K562 (cell line): ENCODE results near the gene MMP23B. TPM values are rescaled to one million over a fixed set of nuclear protein-coding genes. Genes with fewer than 3 reads are reported as not detected.
A peak's percentile ranks its signal among the peaks of the same experiment; 100 is the strongest.

Source experiments
- CREB1 ChIP-seq, 2 experiments: sonication (generic) in 1 of 2; formaldehyde crosslinking in 1 of 2; IDR thresholded peaks; 2 replicates each; pipeline versions ENCODE4 v1.6.1 to v1.8.0; 2012 to 2022; ENCODE audit warnings: inconsistent platforms in 1 of 2, mild to moderate bottlenecking in 1 of 2, missing genetic modification reagents in 1 of 2, moderate library complexity in 1 of 2
- CTBP1 ChIP-seq: fragments of 450-650 bp; IDR thresholded peaks from 2 replicates; pipeline ENCODE4 v1.6.1; 2016; ENCODE audit warnings: borderline replicate concordance
- EGR1 ChIP-seq: fragments of 450-650 bp; conservative IDR thresholded peaks from 2 replicates; pipeline ENCODE4 v1.6.1; 2017; ENCODE audit warnings: mild to moderate bottlenecking
- FOS ChIP-seq: IDR thresholded peaks from 3 replicates; pipeline ENCODE4 v1.6.1; 2011; ENCODE audit not compliant: insufficient read length; ENCODE audit errors: extremely low read depth
- GATAD2B ChIP-seq: fragments of 450-650 bp; IDR thresholded peaks from 2 replicates; pipeline ENCODE4 v1.6.1; 2017; ENCODE audit warnings: mild to moderate bottlenecking, borderline replicate concordance
- HDAC1 ChIP-seq, 2 experiments: fragments of 450-650 bp; IDR thresholded peaks; 2 replicates each; pipeline ENCODE4 v1.6.1; 2016 to 2017; ENCODE audit warnings: inconsistent platforms in 1 of 2, mild to moderate bottlenecking in 1 of 2, moderate library complexity in 1 of 2
- L3MBTL2 ChIP-seq: fragments of 450-650 bp; IDR thresholded peaks from 2 replicates; pipeline ENCODE4 v1.6.1; 2016; ENCODE audit warnings: mild to moderate bottlenecking, moderate library complexity
- MAZ ChIP-seq, 2 experiments: fragments of 450-650 bp in 1 of 2; sonication (generic) in 1 of 2; formaldehyde crosslinking; IDR thresholded peaks in 1 of 2; conservative IDR thresholded peaks in 1 of 2; 2 replicates each; pipeline versions ENCODE4 v1.4.0 to v1.5.0; 2020; ENCODE audit warnings: mild to moderate bottlenecking in 1 of 2, missing genetic modification reagents in 1 of 2
- MXI1 ChIP-seq: IDR thresholded peaks from 2 replicates; pipeline ENCODE4 v1.6.1; 2011; ENCODE audit warnings: low read depth, mild to moderate bottlenecking, improper control_type of control experiment, low read length
- PHB ChIP-seq: fragments of 250-450 bp; sonication (Bioruptor Pico); IDR thresholded peaks from 2 replicates; pipeline ENCODE4 v1.5.0; 2021
- PRPF4 ChIP-seq: fragments of 200-400 bp; formaldehyde crosslinking; IDR thresholded peaks from one replicate; pipeline ENCODE4 v1.6.1; 2017; ENCODE audit warnings: low read length, low read depth, mild to moderate bottlenecking; ENCODE audit not compliant: insufficient read depth, poor library complexity, severe bottlenecking
- RBBP5 ChIP-seq: fragments of 200-600 bp; sonication (generic); IDR thresholded peaks from 2 replicates; pipeline ENCODE4 v1.6.1; 2012; ENCODE audit warnings: borderline replicate concordance, mild to moderate bottlenecking, low read length, control low read depth, inconsistent platforms; ENCODE audit not compliant: insufficient read depth, poor library complexity, severe bottlenecking
- RBM14 ChIP-seq: fragments of 200-400 bp; formaldehyde crosslinking; IDR thresholded peaks from 2 replicates; pipeline ENCODE4 v1.6.1; 2018; ENCODE audit warnings: low read depth, mild to moderate bottlenecking, low read length, moderate library complexity, borderline replicate concordance; ENCODE audit not compliant: insufficient read depth
- SMARCA5 ChIP-seq: fragments of 450-650 bp; IDR thresholded peaks from 2 replicates; pipeline ENCODE4 v1.6.1; 2016
- SREBF2 ChIP-seq: sonication (generic); formaldehyde crosslinking; IDR thresholded peaks from 2 replicates; pipeline ENCODE4 v1.4.0; 2020; ENCODE audit warnings: mild to moderate bottlenecking, missing genetic modification reagents
- SRSF1 ChIP-seq: fragments of 200-400 bp; formaldehyde crosslinking; IDR thresholded peaks from 2 replicates; pipeline ENCODE4 v1.6.1; 2017; ENCODE audit warnings: mild to moderate bottlenecking, low read depth, low read length, moderate library complexity
- YBX1 ChIP-seq: fragments of 450-650 bp; IDR thresholded peaks from 2 replicates; pipeline ENCODE4 v1.7.1; 2016; ENCODE audit warnings: mild to moderate bottlenecking
- ZKSCAN8 ChIP-seq: fragments of 200-800 bp; sonication (Bioruptor generic); IDR thresholded peaks from 2 replicates; pipeline ENCODE4 v1.6.1; 2016; ENCODE audit warnings: missing genetic modification characterization, missing compliant biosample characterization
- ZNF3 ChIP-seq: fragments of 250-450 bp; sonication (Bioruptor Pico); IDR thresholded peaks from 2 replicates; pipeline ENCODE4 v1.5.0; 2021; ENCODE audit warnings: mild to moderate bottlenecking, moderate library complexity
- ZNF695 ChIP-seq: fragments of 450-650 bp; formaldehyde crosslinking; IDR thresholded peaks from 2 replicates; pipeline ENCODE4 v1.4.0; 2020; ENCODE audit warnings: mild to moderate bottlenecking, moderate library complexity
- polyA plus RNA-seq, 8 experiments: library from polyadenylated mRNA; depleted of rRNA in 4 of 8; stranded (reverse) in 5 of 8; unstranded in 3 of 8; fragments of >200 nt; fragmentation: Nextera tagmentation in 2 of 8; fragmentation: Illumina TruSeq in 1 of 8; extraction: Ambion mirVana in 2 of 8; extraction: Trizol in 1 of 8; gene quantifications; 2 replicates each; pipeline versions ENCODE4 v1.2.1 to v1.2.3, GENCODE V29; 2011 to 2014; ENCODE audit warnings: inconsistent platforms in 1 of 8, missing spikeins in 1 of 8
- total RNA-seq, 7 experiments: library from RNA; depleted of rRNA in 6 of 7; stranded (reverse); fragments of >200 nt in 6 of 7; fragmentation: Illumina TruSeq in 2 of 7; extraction: Trizol in 2 of 7; gene quantifications; 2 replicates each; pipeline versions ENCODE4 v1.2.1 to v1.2.3, GENCODE V29; 2011 to 2021; ENCODE audit warnings: low replicate concordance in 1 of 7
- TF ChIP-seq, protein P1 (sequence below): sonication (generic); formaldehyde crosslinking; IDR thresholded peaks from 2 replicates; pipeline ENCODE4 v1.8.1; 2023; ENCODE audit warnings: mild to moderate bottlenecking, missing genetic modification reagents
- TF ChIP-seq, protein P2 (sequence below): fragments of 450-650 bp; formaldehyde crosslinking; IDR thresholded peaks from 2 replicates; pipeline ENCODE4 v1.4.0; 2020; ENCODE audit warnings: mild to moderate bottlenecking, mixed read lengths
- TF ChIP-seq, protein P3 (sequence below), 2 experiments: IDR thresholded peaks; 2 replicates each; pipeline ENCODE4 v1.6.1; 2012; ENCODE audit warnings: improper control_type of control experiment in 2 of 2, low read depth in 2 of 2, low read length in 2 of 2, borderline replicate concordance in 1 of 2

MMP23B gene
- total and polyA plus RNA-seq, 9 of the 15 experiments (the other 6 are each of a cell fraction or from before 2014, with no cell fraction given): 0.28 to 1.2 (median 0.41) TPM; not detected in 5

DNA sequence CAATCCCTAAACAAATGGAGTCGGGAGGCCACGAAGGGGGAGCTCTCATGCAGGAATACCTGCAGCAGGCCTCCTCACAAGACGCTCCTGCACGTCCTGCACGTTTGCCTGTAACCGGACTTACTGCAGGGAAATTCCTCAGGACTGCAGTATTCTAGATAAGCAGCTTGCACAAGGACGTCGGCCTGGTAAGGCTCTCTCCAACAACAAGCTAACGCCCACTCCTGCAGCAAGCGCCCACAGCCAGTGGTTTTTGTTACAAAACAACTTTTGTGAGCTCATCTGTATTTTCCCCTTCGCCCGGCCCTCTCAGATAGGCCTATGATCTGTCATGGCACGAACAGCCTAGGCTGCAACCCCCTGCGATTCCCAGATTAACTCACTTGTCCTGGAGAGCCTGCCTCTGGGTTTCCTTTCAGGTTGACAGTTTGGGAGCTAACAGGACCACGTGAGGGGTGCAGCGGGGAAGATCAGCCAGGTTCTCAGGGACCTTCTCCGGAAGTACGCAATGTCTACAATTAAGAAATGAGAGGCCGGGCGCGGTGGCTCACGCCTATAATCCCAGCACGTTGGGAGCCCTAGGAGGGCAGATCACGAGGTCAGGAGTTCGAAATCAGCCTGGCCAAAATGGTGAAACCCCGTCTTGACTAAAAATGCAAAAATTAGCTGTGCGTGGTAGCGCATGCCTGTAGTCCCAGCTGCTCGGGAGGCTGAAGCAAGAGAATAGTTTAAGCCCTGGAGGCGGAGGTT lies 17.6 kb upstream of the MMP23B start (continued):
- TF ChIP-seq RBBP5 (peak; percentile 67), MAZ (CRISPR knock-in tag; conservative IDR thresholded peaks at IDR 0.05 in 1 of 2, IDR thresholded peaks at IDR 0.05 in 1 of 2) (peak in 1 of 2 experiments; percentile 15; a peak in 1 of 4 replicates), SMARCA5 (0 out of 2 replicates have a peak, but pooled peaks have one; percentile 79), FOS (no peak), YBX1 (no peak), PRPF4 (no peak), CREB1 (IDR thresholded peaks at IDR 0.05) (0 out of 2 replicates have a peak, but pooled peaks have one; percentile 34), CREB1 (CRISPR knock-in tag; IDR thresholded peaks at IDR 0.05) (peak; percentile 49; the same call in 1 of the 2 replicates), RBM14 (no peak), L3MBTL2 (peak; percentile 46; the same call in 1 of the 2 replicates), CTBP1 (no peak), ZNF695 (CRISPR knock-in tag) (no peak), MXI1 (peak; percentile 61), EGR1 (peak; percentile 94), GATAD2B (no peak), ZKSCAN8 (CRISPR knock-in tag) (no peak), SREBF2 (CRISPR knock-in tag) (no peak), PHB (CRISPR knock-in tag) (0 out of 2 replicates have a peak, but pooled peaks have one; percentile 75), SRSF1 (no peak), ZNF3 (no peak), HDAC1 (IDR thresholded peaks at IDR 0.05) (peak in 1 of 2 experiments; percentile 12; a peak in 1 of 4 replicates)
- TF ChIP-seq, protein P1, sequence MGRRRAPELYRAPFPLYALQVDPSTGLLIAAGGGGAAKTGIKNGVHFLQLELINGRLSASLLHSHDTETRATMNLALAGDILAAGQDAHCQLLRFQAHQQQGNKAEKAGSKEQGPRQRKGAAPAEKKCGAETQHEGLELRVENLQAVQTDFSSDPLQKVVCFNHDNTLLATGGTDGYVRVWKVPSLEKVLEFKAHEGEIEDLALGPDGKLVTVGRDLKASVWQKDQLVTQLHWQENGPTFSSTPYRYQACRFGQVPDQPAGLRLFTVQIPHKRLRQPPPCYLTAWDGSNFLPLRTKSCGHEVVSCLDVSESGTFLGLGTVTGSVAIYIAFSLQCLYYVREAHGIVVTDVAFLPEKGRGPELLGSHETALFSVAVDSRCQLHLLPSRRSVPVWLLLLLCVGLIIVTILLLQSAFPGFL: peak; percentile 99
- TF ChIP-seq, protein P2, sequence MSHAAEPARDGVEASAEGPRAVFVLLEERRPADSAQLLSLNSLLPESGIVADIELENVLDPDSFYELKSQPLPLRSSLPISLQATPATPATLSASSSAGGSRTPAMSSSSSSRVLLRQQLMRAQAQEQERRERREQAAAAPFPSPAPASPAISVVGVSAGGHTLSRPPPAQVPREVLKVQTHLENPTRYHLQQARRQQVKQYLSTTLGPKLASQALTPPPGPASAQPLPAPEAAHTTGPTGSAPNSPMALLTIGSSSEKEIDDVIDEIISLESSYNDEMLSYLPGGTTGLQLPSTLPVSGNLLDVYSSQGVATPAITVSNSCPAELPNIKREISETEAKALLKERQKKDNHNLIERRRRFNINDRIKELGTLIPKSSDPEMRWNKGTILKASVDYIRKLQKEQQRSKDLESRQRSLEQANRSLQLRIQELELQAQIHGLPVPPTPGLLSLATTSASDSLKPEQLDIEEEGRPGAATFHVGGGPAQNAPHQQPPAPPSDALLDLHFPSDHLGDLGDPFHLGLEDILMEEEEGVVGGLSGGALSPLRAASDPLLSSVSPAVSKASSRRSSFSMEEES (CRISPR knock-in tag): peak; percentile 56
- TF ChIP-seq, protein P3, sequence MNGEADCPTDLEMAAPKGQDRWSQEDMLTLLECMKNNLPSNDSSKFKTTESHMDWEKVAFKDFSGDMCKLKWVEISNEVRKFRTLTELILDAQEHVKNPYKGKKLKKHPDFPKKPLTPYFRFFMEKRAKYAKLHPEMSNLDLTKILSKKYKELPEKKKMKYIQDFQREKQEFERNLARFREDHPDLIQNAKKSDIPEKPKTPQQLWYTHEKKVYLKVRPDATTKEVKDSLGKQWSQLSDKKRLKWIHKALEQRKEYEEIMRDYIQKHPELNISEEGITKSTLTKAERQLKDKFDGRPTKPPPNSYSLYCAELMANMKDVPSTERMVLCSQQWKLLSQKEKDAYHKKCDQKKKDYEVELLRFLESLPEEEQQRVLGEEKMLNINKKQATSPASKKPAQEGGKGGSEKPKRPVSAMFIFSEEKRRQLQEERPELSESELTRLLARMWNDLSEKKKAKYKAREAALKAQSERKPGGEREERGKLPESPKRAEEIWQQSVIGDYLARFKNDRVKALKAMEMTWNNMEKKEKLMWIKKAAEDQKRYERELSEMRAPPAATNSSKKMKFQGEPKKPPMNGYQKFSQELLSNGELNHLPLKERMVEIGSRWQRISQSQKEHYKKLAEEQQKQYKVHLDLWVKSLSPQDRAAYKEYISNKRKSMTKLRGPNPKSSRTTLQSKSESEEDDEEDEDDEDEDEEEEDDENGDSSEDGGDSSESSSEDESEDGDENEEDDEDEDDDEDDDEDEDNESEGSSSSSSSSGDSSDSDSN (IDR thresholded peaks at IDR 0.05; ENCODE audit: borderline replicate concordance in 1 of 2, low read depth in 2 of 2, low read length in 2 of 2): 0 out of 4 replicates have a peak, but pooled peaks of 1 of the 2 experiments have one; percentile 8
